NCI-H2196 (cell line): ENCODE results near the gene RHOT2.
A peak's percentile ranks its signal among the peaks of the same experiment; 100 is the strongest.

Experiments used
- DNase-seq: peaks from one replicate; lab custom pipeline; 2025; ENCODE audit not compliant: unreplicated experiment; lab: John Stamatoyannopoulos, UW

The RHOT2 gene

DNA sequence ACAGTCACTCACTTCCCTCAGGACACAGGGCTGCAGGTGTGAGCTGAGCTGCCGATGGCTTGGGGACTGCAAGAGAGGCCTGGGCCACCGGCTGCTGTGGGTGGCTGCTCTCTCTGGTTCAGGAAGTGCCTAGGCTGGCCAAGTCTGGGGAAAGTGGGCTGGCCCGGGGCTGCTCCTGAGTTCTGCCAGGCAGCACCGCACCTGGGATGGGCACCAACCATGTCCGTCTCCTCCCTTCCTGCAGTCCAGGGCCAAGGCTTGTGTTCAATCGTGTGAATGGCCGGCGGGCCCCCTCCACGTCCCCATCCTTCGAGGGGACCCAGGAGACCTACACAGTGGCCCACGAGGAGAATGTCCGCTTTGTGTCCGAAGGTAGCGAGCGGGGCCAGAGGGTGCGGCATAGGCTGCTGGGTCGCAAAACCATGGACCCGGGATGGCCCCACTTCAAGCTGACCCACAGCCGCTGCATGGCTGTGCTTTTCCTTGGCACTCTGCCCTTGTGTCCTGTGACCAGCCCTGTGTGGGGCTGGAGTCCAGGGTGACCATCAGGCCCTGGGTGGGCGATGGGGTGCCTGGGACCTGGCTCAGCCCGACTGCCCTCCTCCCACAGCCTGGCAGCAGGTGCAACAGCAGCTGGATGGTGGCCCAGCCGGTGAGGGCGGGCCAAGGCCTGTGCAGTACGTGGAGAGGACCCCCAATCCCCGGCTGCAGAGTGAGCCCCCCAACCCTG lies 20.6 kb upstream of the RHOT2 start:
- no peak for DNase-seq

DNA sequence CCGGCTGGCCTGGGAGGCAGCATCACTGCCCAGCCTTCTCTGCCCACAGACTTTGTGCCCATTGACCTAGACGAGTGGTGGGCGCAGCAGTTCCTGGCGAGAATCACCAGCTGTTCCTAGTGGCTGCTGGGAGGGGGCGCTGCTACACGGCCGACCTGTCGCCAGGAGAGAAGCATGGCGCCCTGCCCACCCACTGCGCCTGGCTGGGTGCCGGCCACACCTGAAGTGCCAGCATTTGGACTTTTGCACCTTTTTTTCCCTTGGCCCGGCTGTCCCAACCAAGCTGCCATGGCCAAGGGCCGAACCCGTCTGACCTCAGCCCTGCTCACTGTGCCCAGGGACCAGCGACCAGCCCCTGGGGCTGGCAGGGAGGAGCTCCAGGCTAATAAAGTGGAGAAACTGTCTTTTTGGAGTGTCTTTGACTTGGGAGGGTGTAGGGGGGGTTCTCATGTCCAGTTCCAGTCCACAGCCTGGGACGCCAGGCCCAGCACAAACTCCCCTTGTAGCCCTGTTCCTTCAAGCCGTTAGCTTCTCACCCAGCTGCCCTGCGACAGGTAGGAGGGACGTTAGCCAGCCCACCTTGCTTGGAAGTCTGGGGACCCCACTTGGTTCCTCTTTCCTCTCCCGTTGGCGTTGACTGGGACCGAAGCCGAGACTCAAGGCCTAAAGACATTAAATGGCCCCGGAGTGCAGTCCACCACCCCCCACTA lies 19.7 kb upstream of the RHOT2 start:
- DNase-seq = peak; percentile 76

DNA sequence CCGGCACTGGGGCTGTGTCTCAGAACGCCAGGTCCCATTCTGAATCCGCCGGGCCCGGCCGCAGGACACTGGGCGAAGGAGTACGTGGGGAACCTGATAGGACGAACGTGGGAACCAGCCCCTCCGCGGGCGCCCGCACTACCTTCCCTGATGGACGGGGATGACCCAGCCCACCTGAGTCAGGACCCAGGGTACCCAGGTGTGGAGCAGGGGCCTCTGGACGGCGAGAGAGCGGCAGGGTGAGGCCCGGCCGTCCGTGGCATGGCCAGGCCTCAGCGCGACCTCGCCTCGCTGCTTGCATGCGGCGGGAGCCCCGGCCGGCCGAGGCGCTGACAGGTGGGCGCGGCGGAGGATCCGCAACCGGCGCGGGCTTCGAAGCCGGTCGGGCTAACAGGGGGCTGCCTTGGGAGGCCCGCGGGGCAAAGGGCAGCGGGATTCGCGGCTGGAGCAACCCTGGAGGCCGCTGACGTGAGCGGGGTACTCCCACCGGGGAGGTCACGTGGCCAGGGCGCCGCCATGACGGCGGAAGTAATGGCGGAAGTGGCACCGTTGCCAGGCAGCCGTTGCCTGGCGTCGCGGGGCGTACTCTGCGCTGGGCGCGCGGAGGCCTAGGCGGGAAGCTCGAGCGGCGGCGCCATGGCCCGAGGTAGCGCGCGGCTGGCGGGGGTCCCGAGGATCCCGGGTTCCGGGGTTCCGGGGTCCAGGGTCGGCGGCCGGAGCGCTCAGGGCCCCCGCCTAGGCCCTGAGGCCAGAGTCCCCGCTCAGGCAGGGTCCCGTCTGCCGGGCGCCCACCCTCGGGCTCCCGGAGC lies 18.9 kb upstream of the RHOT2 start, which contains the start of gene WDR90:
WDR90 (plus strand) TSS at position 585 of the 809 bp plus-strand sequence; CDS start at position 637, 52 bp downstream.
- peak; percentile 98 for DNase-seq

GRCh38 chr16:649631-650030 lies 18.3 kb upstream of the RHOT2 start:
- DNase-seq = no peak

- DNase-seq = no peak
These were observed 16.1 kb upstream of the RHOT2 start for GRCh38 chr16:651844-652243.

DNA sequence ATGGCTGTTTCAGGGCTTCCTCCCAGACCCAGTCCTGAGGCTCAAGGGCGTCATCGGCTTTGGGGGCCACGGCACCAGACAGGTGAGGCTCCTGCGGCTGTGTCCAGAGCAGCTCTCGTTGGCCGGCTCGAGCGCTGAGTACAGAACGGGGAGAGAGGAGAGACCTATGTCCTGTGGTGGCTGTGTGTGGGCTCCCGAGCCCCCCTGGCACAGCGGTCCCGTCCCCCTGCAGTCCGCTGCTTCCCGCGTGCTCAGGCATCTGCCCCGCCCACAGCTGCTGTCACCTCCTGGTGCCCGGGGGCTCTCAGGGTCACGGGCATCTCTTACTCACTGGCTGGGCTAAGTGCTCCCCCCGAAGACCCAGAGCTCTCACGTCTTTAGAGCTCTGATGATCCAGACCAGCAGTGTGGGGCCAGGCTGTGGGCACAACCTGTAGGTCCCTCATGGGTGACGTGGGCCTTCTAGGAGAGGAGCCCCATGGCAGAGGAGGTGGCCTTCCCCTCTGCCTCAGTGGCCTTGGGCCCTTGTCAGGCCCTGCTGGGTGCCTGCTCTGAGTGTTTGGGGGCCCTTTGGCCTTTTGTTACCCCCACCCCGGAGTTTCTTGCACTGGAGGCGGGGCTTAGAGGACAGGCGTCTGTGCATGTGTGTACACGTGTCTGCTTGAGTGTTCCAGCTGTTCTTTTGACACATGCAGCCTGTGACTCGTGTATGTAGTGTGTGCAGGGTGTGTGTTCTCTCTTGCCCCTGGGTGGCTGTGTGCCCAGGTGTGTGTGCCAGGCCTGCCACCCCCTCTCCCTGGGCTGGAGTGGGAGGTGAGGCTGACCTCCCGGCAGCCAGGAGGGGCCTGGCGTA lies 15.3 kb upstream of the RHOT2 start:
- DNase-seq = no peak

DNA sequence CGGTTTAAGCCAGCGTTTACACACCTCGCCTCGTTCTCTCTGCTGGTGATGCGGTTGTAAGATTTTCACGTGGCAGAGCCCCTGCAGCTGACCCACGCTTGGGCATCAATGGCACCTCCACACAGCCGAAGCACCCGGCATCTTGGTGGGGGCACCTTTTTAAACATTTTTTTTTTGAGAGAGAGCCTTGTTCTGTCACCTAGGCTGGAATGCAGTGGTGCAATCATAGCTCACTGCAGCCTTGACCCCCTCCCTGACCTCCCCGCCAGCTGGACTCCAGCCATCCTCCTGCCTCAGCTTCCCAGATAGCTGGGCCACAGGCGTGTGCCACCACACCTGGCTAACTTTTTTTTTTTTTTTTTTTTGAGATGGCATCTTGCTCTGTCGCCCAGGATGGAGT lies 13.9 kb upstream of the RHOT2 start:
- no peak for DNase-seq

- no peak for DNase-seq
These were observed 10.4 kb upstream of the RHOT2 start for GRCh38 chr16:657487-657886.

DNA sequence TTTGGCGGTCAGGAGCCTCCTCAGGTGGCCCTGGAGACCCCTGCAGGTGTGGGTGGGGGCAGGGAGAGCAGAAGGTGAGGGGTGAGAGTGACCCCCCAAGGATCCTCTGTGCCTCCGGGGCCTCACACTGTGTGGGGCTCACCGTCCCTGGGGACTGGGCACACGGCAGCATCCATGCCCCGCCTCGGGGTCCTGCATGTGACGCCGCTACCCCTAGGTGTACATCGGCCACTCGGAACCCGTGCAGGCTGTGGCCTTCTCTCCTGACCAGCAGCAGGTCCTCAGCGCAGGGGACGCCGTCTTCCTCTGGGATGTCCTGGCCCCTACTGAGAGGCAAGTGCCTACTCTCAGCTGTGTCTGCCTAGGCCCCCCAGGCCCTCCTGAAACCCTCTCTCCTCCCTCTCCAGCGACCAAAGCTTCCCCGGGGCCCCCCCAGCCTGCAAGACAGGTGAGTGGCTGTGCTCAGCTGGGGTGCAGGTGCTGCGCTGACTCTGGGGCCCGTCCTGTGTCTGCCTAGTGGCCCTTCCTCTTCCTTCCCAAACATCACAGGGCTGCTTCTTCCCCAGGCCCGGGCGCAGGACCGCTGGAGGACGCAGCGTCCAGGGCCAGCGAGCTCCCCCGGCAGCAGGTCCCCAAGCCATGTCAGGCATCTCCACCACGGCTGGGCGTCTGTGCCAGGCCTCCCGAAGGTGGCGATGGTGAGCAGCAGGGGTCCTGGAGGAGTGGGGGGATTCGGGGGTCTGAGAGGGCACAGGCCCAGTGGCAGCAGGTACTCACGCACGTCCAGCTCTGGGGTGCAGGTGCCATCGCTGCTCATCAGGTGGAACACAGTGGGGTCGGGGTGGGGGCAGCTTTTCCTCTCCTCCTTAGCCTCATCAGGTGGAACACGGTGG lies 9.0 kb upstream of the RHOT2 start:
- no peak for DNase-seq

- no peak for DNase-seq
These were observed 8.3 kb upstream of the RHOT2 start for GRCh38 chr16:659618-660017.

GRCh38 chr16:660132-660458 lies 7.8 kb upstream of the RHOT2 start:
- no peak for DNase-seq

- peak; percentile 96 for DNase-seq
These were observed 7.3 kb upstream of the RHOT2 start for GRCh38 chr16:660459-661183.

GRCh38 chr16:661184-661821 lies 6.6 kb upstream of the RHOT2 start:
- no peak for DNase-seq

DNA sequence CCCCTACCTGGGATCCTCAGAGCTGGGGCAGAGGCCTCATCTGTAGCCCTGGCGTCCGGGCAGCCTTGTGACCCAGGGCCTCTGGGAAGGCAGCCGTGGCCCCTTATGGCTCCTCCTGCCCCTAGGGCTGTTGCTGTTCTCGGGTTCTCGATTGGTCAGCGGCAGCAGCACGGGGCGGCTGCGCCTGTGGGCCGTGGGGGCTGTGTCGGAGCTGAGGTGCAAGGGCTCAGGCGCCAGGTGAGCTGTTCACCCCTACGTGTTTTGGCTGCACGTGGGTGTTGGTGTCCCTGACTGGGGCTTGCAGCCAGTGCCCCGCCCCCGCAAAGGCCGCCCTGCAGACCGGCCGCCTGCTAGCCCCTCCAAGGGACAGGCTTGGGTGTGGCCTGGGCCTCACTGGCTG lies 5.8 kb upstream of the RHOT2 start:
- DNase-seq = no peak

DNA sequence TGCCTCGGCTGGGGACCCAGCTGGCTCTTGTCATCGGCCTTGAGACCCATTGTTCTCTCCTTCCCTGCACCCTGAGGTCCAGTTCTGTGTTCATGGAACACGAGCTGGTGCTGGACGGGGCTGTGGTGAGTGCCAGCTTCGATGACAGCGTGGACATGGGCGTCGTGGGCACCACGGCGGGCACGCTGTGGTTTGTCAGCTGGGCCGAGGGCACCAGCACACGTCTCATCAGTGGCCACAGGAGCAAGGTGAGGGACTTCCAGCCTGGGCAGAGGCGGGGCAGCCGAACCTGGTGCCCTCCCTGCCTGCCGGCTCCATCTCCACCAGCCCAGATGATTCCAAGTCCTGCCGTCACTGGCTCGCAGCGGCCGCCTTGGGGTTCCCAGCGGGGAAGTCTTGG lies 5.3 kb upstream of the RHOT2 start:
- no peak for DNase-seq

DNA sequence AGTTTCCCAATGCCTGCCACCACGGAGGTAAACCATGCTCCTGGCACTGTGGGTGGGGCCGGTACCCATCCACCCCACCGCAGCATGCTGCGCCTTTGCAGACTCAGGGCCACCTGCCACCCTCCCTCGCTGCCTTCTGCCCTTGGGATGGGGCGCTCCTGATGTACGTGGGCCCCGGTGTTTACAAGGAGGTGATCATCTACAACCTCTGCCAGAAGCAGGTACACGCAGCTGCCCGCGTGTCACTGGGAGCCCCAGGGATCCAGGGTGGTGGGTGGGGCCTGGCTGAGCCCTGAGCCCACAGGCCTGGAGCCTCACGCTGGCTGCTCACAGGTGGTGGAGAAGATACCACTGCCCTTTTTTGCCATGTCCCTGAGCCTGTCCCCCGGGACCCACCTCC lies 1.4 kb upstream of the RHOT2 start:
- no peak for DNase-seq

DNA sequence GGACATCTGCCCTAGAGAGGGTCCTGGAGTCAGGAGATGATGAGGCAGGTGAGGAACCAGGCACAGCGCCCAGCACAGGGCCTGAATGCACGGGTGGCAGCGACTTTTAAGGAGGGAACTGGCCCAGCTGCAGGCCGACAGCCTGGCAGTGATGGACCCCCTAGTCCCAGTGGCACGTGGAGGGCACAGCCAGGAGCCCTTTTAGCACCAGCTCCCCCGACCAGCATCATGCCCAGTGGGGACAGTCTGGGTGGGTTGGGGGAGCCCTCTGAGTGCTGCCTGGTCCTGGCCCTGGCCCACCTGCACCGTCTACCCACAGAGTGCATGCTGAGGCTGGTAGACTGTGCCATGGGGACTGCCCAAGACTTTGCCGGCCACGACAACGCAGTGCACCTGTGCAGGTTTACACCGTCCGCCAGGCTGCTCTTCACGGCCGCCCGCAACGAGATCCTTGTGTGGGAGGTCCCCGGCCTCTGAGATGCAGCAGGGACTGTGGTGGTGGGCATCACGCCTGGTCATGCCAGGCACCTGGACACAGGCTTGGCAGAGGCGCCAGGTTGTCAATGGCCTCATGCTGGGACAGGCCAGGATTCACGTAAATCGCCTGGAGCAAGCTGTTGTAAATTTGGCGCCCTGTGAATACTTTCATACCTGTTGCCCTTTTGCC lies 686 bp upstream of the RHOT2 start:
- no peak for DNase-seq

DNA sequence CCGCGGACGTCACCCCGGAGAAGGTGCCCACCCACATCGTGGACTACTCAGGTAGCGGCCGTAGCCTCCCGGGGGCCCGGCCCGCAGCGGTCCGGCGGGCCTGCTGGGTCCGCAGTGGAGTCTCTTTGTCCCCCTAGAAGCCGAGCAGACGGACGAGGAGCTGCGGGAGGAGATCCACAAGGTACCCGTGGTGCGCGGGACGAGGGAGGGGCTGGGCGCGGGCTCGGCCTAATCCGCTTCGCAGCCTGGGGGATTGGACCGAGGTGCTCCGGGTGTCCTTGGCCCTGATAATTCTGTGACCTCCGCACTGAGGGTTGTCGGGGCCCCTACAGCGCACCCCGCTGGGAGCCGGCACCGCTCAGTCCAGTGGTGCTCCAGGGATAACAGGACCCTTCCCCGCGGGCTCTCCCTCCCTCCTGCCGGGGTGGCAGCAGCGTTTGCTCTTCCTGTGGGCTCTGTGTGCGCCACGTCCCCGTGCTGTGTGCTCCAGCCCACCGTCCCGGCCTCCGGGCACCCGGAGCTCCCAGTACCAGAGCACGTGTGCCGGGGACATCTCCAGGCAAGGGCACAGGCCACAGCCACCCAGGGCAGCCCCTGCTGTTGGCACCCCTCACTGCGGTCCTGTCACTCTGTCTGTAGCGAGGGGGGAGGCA lies 713 bp downstream of the RHOT2 start:
- DNase-seq = no peak
